ENCODE results near the gene LPCAT1. TPM values are rescaled to one million over a fixed set of nuclear protein-coding genes. Genes with fewer than 3 reads are reported as not detected.
A peak's percentile ranks its signal among the peaks of the same experiment; 100 is the strongest.

Gene LPCAT1
- total RNA-seq, 2 experiments from 2014 or later, result 42.5 to 54.5 TPM

GRCh38 chr5:1445313-1445688 is 78.5 kb downstream of the LPCAT1 start, which contains the start of gene SLC6A3:
Gene SLC6A3, minus strand, starts transcription at chr5:1445440. Its CDS starts 2,243 bp downstream, at chr5:1443197.
- no peak for ATAC-seq

GRCh38 chr5:1444361-1445189 is 79.2 kb downstream of the LPCAT1 start:
- ChIA-PET POLR2A (no interaction called here), CTCF (no interaction called here)
- intact Hi-C loops (cut with DNase I, micrococcal nuclease), result no loop called here
- H3K4me3 Mint-ChIP-seq, result peak overlapping the region; percentile 30
- H3K27me3 Mint-ChIP-seq, result peaks cover 49% of the 10 kb centered on the region
- ATAC-seq (no peak), DNase-seq (no peak)
- peaks cover 9% of the 10 kb centered on the region for H3K9me3 Mint-ChIP-seq (ENCODE audit: low read depth)
- no peak overlapping the region for H3K27ac Mint-ChIP-seq
- H3K4me1 Mint-ChIP-seq, result peaks cover 28% of the 10 kb centered on the region
- H3K36me3 Mint-ChIP-seq (ENCODE audit: low read depth), result no peaks in the 10 kb centered on the region

More at GRCh38 chr5:1445313-1445688, 78.5 kb downstream of the LPCAT1 start, which contains the start of gene SLC6A3:
- ChIA-PET POLR2A (no interaction called here), CTCF (no interaction called here)
- Mint-ChIP-seq H3K27me3 (peaks cover 45% of the 10 kb centered on the region), H3K4me1 (peaks cover 28% of the 10 kb centered on the region), H3K36me3 (ENCODE audit: low read depth) (no peaks in the 10 kb centered on the region), H3K9me3 (ENCODE audit: low read depth) (peaks cover 4% of the 10 kb centered on the region), H3K27ac (no peak within 1 kb of the TSS), H3K4me3 (peak within 1 kb of the TSS; percentile 30)
- intact Hi-C loops (cut with DNase I, micrococcal nuclease), result no loop called here
- DNase-seq, result peak; percentile 61

GRCh38 chr5:1443991-1444360 is 79.8 kb downstream of the LPCAT1 start:
- H3K27me3 Mint-ChIP-seq, result peaks cover 49% of the 10 kb centered on the region
- CTCF ChIA-PET, result interaction anchor here (0.6 kb wide), 1 partner anchor 69 kb away, joined by 3 read pairs; no protein-coding TSS in a partner anchor
- no peaks in the 10 kb centered on the region for H3K36me3 Mint-ChIP-seq (ENCODE audit: low read depth)
- H3K27ac Mint-ChIP-seq, result no peak overlapping the region
- peaks cover 27% of the 10 kb centered on the region for H3K4me1 Mint-ChIP-seq
- POLR2A ChIA-PET, result no interaction called here
- DNase-seq, result no peak
- H3K4me3 Mint-ChIP-seq, result no peak overlapping the region
- ATAC-seq, result no peak
- peaks cover 9% of the 10 kb centered on the region for H3K9me3 Mint-ChIP-seq (ENCODE audit: low read depth)
- intact Hi-C loops (cut with DNase I, micrococcal nuclease), result no loop called here

GRCh38 chr5:1443171-1443570 is 80.6 kb downstream of the LPCAT1 start:
- H3K9me3 Mint-ChIP-seq (ENCODE audit: low read depth), result peaks cover 9% of the 10 kb centered on the region
- H3K4me1 Mint-ChIP-seq, result peaks cover 19% of the 10 kb centered on the region
- POLR2A ChIA-PET, result no interaction called here
- H3K27ac Mint-ChIP-seq, result no peak overlapping the region
- DNase-seq (no peak), ATAC-seq (no peak)
- intact Hi-C loops (cut with DNase I, micrococcal nuclease), result no loop called here
- H3K36me3 Mint-ChIP-seq (ENCODE audit: low read depth), result no peaks in the 10 kb centered on the region
- peaks cover 49% of the 10 kb centered on the region for H3K27me3 Mint-ChIP-seq
- CTCF ChIA-PET, result interaction anchor here (0.7 kb wide), 1 partner anchor 140 kb away, joined by 3 read pairs; no protein-coding TSS in a partner anchor
- no peak overlapping the region for H3K4me3 Mint-ChIP-seq

GRCh38 chr5:1442222-1443145 is 81.3 kb downstream of the LPCAT1 start:
- peaks cover 46% of the 10 kb centered on the region for H3K27me3 Mint-ChIP-seq
- POLR2A ChIA-PET, result no interaction called here
- CTCF ChIA-PET, result interaction anchor here (0.7 kb wide), 1 partner anchor 139 kb away, joined by 3 read pairs; no protein-coding TSS in a partner anchor
- H3K36me3 Mint-ChIP-seq (ENCODE audit: low read depth), result no peaks in the 10 kb centered on the region
- ATAC-seq (no peak), DNase-seq (no peak)
- peaks cover 9% of the 10 kb centered on the region for H3K9me3 Mint-ChIP-seq (ENCODE audit: low read depth)
- H3K27ac Mint-ChIP-seq, result no peak overlapping the region
- no peak overlapping the region for H3K4me3 Mint-ChIP-seq
- intact Hi-C loops (cut with DNase I, micrococcal nuclease), result no loop called here
- H3K4me1 Mint-ChIP-seq, result peaks cover 12% of the 10 kb centered on the region

GRCh38 chr5:1441166-1441865 is 82.4 kb downstream of the LPCAT1 start:
- no peaks in the 10 kb centered on the region for H3K36me3 Mint-ChIP-seq (ENCODE audit: low read depth)
- peaks cover 37% of the 10 kb centered on the region for H3K27me3 Mint-ChIP-seq

GRCh38 chr5:1440098-1440493 is 83.7 kb downstream of the LPCAT1 start:
- ChIA-PET CTCF (no interaction called here), POLR2A (no interaction called here)
- Mint-ChIP-seq H3K27ac (no peak overlapping the region), H3K4me1 (peaks cover 5% of the 10 kb centered on the region), H3K4me3 (no peak overlapping the region), H3K9me3 (ENCODE audit: low read depth) (peaks cover 9% of the 10 kb centered on the region), H3K27me3 (peaks cover 37% of the 10 kb centered on the region), H3K36me3 (ENCODE audit: low read depth) (no peaks in the 10 kb centered on the region)
- DNase-seq (no peak), ATAC-seq (no peak)
- intact Hi-C loops (cut with DNase I, micrococcal nuclease), result no loop called here

More at GRCh38 chr5:1441166-1441865, 82.4 kb downstream of the LPCAT1 start:
- intact Hi-C loops (cut with DNase I, micrococcal nuclease), result no loop called here
- CTCF ChIA-PET, result interaction anchor here (0.8 kb wide), 1 partner anchor 39 kb away, joined by 4 read pairs; no protein-coding TSS in a partner anchor
- Mint-ChIP-seq H3K9me3 (ENCODE audit: low read depth) (peaks cover 9% of the 10 kb centered on the region), H3K27ac (no peak overlapping the region), H3K4me3 (no peak overlapping the region), H3K4me1 (peaks cover 5% of the 10 kb centered on the region)
- POLR2A ChIA-PET, result no interaction called here
- no peak for ATAC-seq
- DNase-seq, result no peak

GRCh38 chr5:1439388-1440097 is 84.2 kb downstream of the LPCAT1 start:
- CTCF ChIA-PET, result interaction anchor here (1.2 kb wide), 1 partner anchor 24 kb away, joined by 3 read pairs; no protein-coding TSS in a partner anchor
- Mint-ChIP-seq H3K27me3 (peaks cover 34% of the 10 kb centered on the region), H3K36me3 (ENCODE audit: low read depth) (no peaks in the 10 kb centered on the region), H3K4me3 (no peak overlapping the region), H3K4me1 (peaks cover 5% of the 10 kb centered on the region), H3K27ac (no peak overlapping the region), H3K9me3 (ENCODE audit: low read depth) (peaks cover 9% of the 10 kb centered on the region)
- intact Hi-C loops (cut with DNase I, micrococcal nuclease), result no loop called here
- POLR2A ChIA-PET, result no interaction called here
- no peak for DNase-seq
- ATAC-seq, result no peak

- Mint-ChIP-seq H3K9me3 (ENCODE audit: low read depth) (peaks cover 9% of the 10 kb centered on the region), H3K27ac (no peak overlapping the region), H3K4me3 (no peak overlapping the region), H3K36me3 (ENCODE audit: low read depth) (no peaks in the 10 kb centered on the region), H3K27me3 (peaks cover 28% of the 10 kb centered on the region), H3K4me1 (no peaks in the 10 kb centered on the region)
- POLR2A ChIA-PET, result no interaction called here
- CTCF ChIA-PET, result interaction anchor here (1.2 kb wide), 1 partner anchor 25 kb away, joined by 3 read pairs; no protein-coding TSS in a partner anchor
- intact Hi-C loops (cut with DNase I, micrococcal nuclease), result no loop called here
- DNase-seq, result no peak
- ATAC-seq, result no peak
Measured at GRCh38 chr5:1438871-1439270, 84.9 kb downstream of the LPCAT1 start.

GRCh38 chr5:1437876-1438559 is 85.7 kb downstream of the LPCAT1 start:
- ChIA-PET CTCF (interaction anchor here (0.5 to 1.2 kb wide), 2 partner anchors 26 to 144 kb away, joined by 3 read pairs; no protein-coding TSS in a partner anchor), POLR2A (interaction anchor here (0.6 kb wide), 1 partner anchor 11 kb away, joined by 3 read pairs; no protein-coding TSS in a partner anchor)
- Mint-ChIP-seq H3K27ac (no peak overlapping the region), H3K36me3 (ENCODE audit: low read depth) (no peaks in the 10 kb centered on the region), H3K27me3 (peaks cover 26% of the 10 kb centered on the region), H3K4me1 (no peaks in the 10 kb centered on the region), H3K9me3 (ENCODE audit: low read depth) (peaks cover 9% of the 10 kb centered on the region), H3K4me3 (no peak overlapping the region)
- intact Hi-C loops (cut with DNase I, micrococcal nuclease), result no loop called here
- ATAC-seq, result no peak
- no peak for DNase-seq
